HCT116 (cell line): ENCODE measurements around the gene PLCB1. TPM values are rescaled to one million over a fixed set of nuclear protein-coding genes. Genes with fewer than 3 reads are reported as not detected.

ENCODE experiments used
- ATAC-seq: fragments of 200-7000 bp; cut with Tn5 transposase; 2 replicates; pipeline ENCODE4 v1.9.1; 2020; ENCODE audit warnings: mild to moderate bottlenecking, moderate library complexity
- BruUV-seq: library from RNA; stranded (reverse); fragments of 400-500 nt; replicated peaks from 2 replicates; lab custom pipeline; 2021; lab: Mats Ljungman, UMichigan
- CTCF ChIA-PET: fragments of 300-600 bp; sonication (Branson Sonifier 250); formaldehyde crosslinking; loops from one replicate; lab custom pipeline; 2021; ENCODE audit warnings: antibody characterized with exemption; lab: Charles Lee
- POLR2A ChIA-PET: fragments of 300-600, 350-600 bp; sonication (Branson Sonifier 250); formaldehyde crosslinking; loops from one replicate; lab custom pipeline; 2021; ENCODE audit warnings: antibody characterized with exemption; lab: Charles Lee
- RAD21 ChIA-PET, 2 experiments: fragments of 300-600 bp; sonication (Branson Sonifier 250); formaldehyde crosslinking; loops; one replicate each; lab custom pipeline; 2023; ENCODE audit warnings: low total read pairs in 2 of 2; ENCODE audit not compliant: uncharacterized antibody in 2 of 2, unreplicated experiment in 2 of 2, low non-redundant PET in 1 of 2; lab: Charles Lee
- DNase-seq: peaks from one replicate; pipeline ENCODE4 v3.0.0-alpha.2; 2010; ENCODE audit warnings: low read depth, low spot score
- H2AFZ ChIP-seq: fragments of 200-600 bp; shearing (Covaris generic), sonication (generic); 2 replicates; pipeline ENCODE4 v1.6.1; 2017; ENCODE audit warnings: low read depth, mixed run types, mixed read lengths, antibody characterized with exemption, low read length; ENCODE audit not compliant: poor library complexity, severe bottlenecking
- H3K27ac ChIP-seq: 2 replicates; pipeline ENCODE4 v1.5.1; 2012; ENCODE audit warnings: low read depth, low read length
- H3K27me3 ChIP-seq: fragments of 200-600 bp; sonication (generic); 2 replicates; pipeline ENCODE4 v1.6.1; 2016; ENCODE audit warnings: mixed run types, low read length, mixed read lengths; ENCODE audit not compliant: insufficient read depth
- H3K36me3 ChIP-seq, 2 experiments: fragments of 200-500 bp in 1 of 2; fragments of 200-600 bp in 1 of 2; sonication (Bioruptor generic) in 1 of 2; sonication (generic) in 1 of 2; 2 replicates each; pipeline versions ENCODE4 v1.5.1 to v1.6.1; 2014 to 2016; ENCODE audit warnings: low read length in 2 of 2, inconsistent platforms in 1 of 2, mixed read lengths in 1 of 2, mixed run types in 1 of 2; ENCODE audit not compliant: insufficient read depth in 2 of 2, control insufficient read depth in 1 of 2
- H3K4me1 ChIP-seq, 2 experiments: fragments of 200-600 bp in 1 of 2; sonication (generic) in 1 of 2; 2 replicates each; pipeline versions ENCODE4 v1.5.1 to v1.6.1; 2012 to 2017; ENCODE audit warnings: low read length in 2 of 2, inconsistent platforms in 1 of 2, mild to moderate bottlenecking in 1 of 2, mixed read lengths in 1 of 2, mixed run types in 1 of 2, moderate library complexity in 1 of 2; ENCODE audit not compliant: insufficient read depth in 2 of 2, control insufficient read depth in 1 of 2
- H3K4me2 ChIP-seq: fragments of 200-600 bp; sonication (generic); 2 replicates; pipeline ENCODE4 v1.6.1; 2017; ENCODE audit warnings: mixed run types, low read length, mixed read lengths
- H3K4me3 ChIP-seq, 2 experiments: fragments of 200-600 bp in 1 of 2; sonication (generic) in 1 of 2; replicated peaks in 1 of 2; 2 replicates each; pipeline ENCODE4 v1.5.1; 2011 to 2016; ENCODE audit warnings: low read length in 2 of 2, control low read depth in 1 of 2, low read depth in 1 of 2, mild to moderate bottlenecking in 1 of 2, mixed read lengths in 1 of 2, mixed run types in 1 of 2
- H3K79me2 ChIP-seq: fragments of 200-600 bp; sonication (generic); 2 replicates; pipeline ENCODE4 v1.6.1; 2017; ENCODE audit warnings: mild to moderate bottlenecking, mixed run types, low read length, moderate library complexity, mixed read lengths; ENCODE audit not compliant: insufficient read depth
- H3K9ac ChIP-seq: fragments of 200-600 bp; sonication (generic); 2 replicates; pipeline ENCODE4 v1.6.1; 2016; ENCODE audit warnings: low read length, mixed read lengths
- H3K9me2 ChIP-seq: fragments of 200-600 bp; sonication (generic), shearing (Covaris generic); 2 replicates; pipeline ENCODE4 v1.6.1; 2017; ENCODE audit warnings: mixed run types, mild to moderate bottlenecking, moderate library complexity; ENCODE audit not compliant: insufficient read depth
- H3K9me3 ChIP-seq, 2 experiments: fragments of 200-500 bp in 1 of 2; fragments of 200-600 bp in 1 of 2; sonication (Bioruptor generic) in 1 of 2; sonication (generic) in 1 of 2; 2 replicates each; pipeline ENCODE4 v1.6.1; 2014 to 2017; ENCODE audit warnings: low read length in 2 of 2, mixed read lengths in 2 of 2, inconsistent platforms in 1 of 2, low read depth in 1 of 2, mild to moderate bottlenecking in 1 of 2, mixed run types in 1 of 2, moderate library complexity in 1 of 2; ENCODE audit not compliant: control insufficient read depth in 1 of 2, insufficient read depth in 1 of 2
- H4K20me1 ChIP-seq: fragments of 200-600 bp; sonication (generic), shearing (Covaris generic); 2 replicates; pipeline ENCODE4 v1.6.1; 2017; ENCODE audit warnings: mixed run types, mild to moderate bottlenecking, moderate library complexity; ENCODE audit not compliant: insufficient read depth
- CTCF ChIP-seq, 3 experiments: fragments of 200-600 bp in 1 of 3; sonication (generic) in 1 of 3; IDR thresholded peaks in 2 of 3; conservative IDR thresholded peaks in 1 of 3; 2 replicates each; pipeline ENCODE4 v1.5.1; 2012 to 2017; ENCODE audit warnings: low read depth in 2 of 3, low read length in 2 of 3, antibody characterized with exemption in 1 of 3, borderline replicate concordance in 1 of 3, control low read depth in 1 of 3, mild to moderate bottlenecking in 1 of 3, mixed read lengths in 1 of 3, mixed run types in 1 of 3, moderate library complexity in 1 of 3; ENCODE audit not compliant: insufficient read depth in 1 of 3
- EGR1 ChIP-seq: IDR thresholded peaks from 2 replicates; pipeline ENCODE4 v1.6.1; 2012; ENCODE audit warnings: low read depth
- EZH2 ChIP-seq: fragments of 200-600 bp; sonication (generic); IDR thresholded peaks from 2 replicates; pipeline ENCODE4 v1.6.1; 2017; ENCODE audit warnings: antibody characterized with exemption, mixed run types
- EZH2phosphoT487 ChIP-seq: fragments of 200-600 bp; IDR thresholded peaks from 2 replicates; pipeline ENCODE4 v1.6.1; 2018; ENCODE audit warnings: antibody characterized with exemption, borderline replicate concordance
- JUND ChIP-seq: IDR thresholded peaks from 2 replicates; pipeline ENCODE4 v1.6.1; 2012
- MAX ChIP-seq: IDR thresholded peaks from 2 replicates; pipeline ENCODE4 v1.6.1; 2012
- POLR2A ChIP-seq: IDR thresholded peaks from 2 replicates; pipeline ENCODE4 v1.7.0; 2011; ENCODE audit warnings: borderline replicate concordance; ENCODE audit not compliant: insufficient read depth, insufficient read length; ENCODE audit errors: extremely low read depth
- POLR2AphosphoS5 ChIP-seq: IDR thresholded peaks from 2 replicates; pipeline ENCODE4 v1.6.1; 2011; ENCODE audit warnings: mild to moderate bottlenecking, low read depth, low read length, moderate library complexity
- RAD21 ChIP-seq: IDR thresholded peaks from 2 replicates; pipeline ENCODE4 v1.6.1; 2012; ENCODE audit warnings: low read depth, mild to moderate bottlenecking
- SP1 ChIP-seq: IDR thresholded peaks from 2 replicates; pipeline ENCODE4 v1.6.1; 2012; ENCODE audit warnings: low read depth
- YY1 ChIP-seq: IDR thresholded peaks from 2 replicates; pipeline ENCODE4 v1.6.1; 2011; ENCODE audit warnings: low read length, low read depth, moderate library complexity, mild to moderate bottlenecking; ENCODE audit not compliant: insufficient replicate concordance; ENCODE audit errors: extremely low read depth
- ZBTB33 ChIP-seq: IDR thresholded peaks from 2 replicates; pipeline ENCODE4 v1.6.1; 2011; ENCODE audit warnings: mild to moderate bottlenecking, low read length, moderate library complexity; ENCODE audit not compliant: insufficient replicate concordance; ENCODE audit errors: extremely low read depth
- ZFX ChIP-seq: fragments of 450-650 bp; IDR thresholded peaks from 2 replicates; pipeline ENCODE4 v1.6.1; 2017
- intact Hi-C: fragments of 100-400 bp; cut with micrococcal nuclease; formaldehyde crosslinking; loops from 2 replicates; pipeline ENCODE4 v1.10.0; 2022
- total RNA-seq: library from RNA; stranded (reverse); gene quantifications from one replicate; pipeline ENCODE4 v1.2.1, GENCODE V29; 2021; ENCODE audit not compliant: unreplicated experiment

Gene PLCB1
- total RNA-seq, 1 experiment from 2014 or later: 15.8 TPM

GRCh38 chr20:8657664-8658063 is 525.6 kb downstream of the PLCB1 start (continued):
- TF ChIP-seq YY1 (no peak), MAX (no peak), POLR2AphosphoS5 (no peak), JUND (no peak), ZBTB33 (no peak)
- TF ChIP-seq, all 23 proteins: peak for 0

GRCh38 chr20:8658103-8658502 is 526.0 kb downstream of the PLCB1 start:
- H3K36me3 ChIP-seq: no peaks in the 10 kb centered on the region
- no peaks in the 10 kb centered on the region for H3K9me3 ChIP-seq
- no peak overlapping the region for H3K27ac ChIP-seq
- RAD21 ChIA-PET: no interaction called here
- intact Hi-C loops: no loop called here
- no peaks in the 10 kb centered on the region for H3K9me2 ChIP-seq
- H3K27me3 ChIP-seq: no peaks in the 10 kb centered on the region
- no peaks in the 10 kb centered on the region for H3K4me1 ChIP-seq
- ATAC-seq (no peak), DNase-seq (no peak)
- POLR2A ChIA-PET: no interaction called here
- no peak overlapping the region for H2AFZ ChIP-seq
- H3K4me3 ChIP-seq: no peak overlapping the region
- BruUV-seq: no TSS peak
- H3K9ac ChIP-seq: no peak overlapping the region
- H3K79me2 ChIP-seq: no peaks in the 10 kb centered on the region
- TF ChIP-seq ZBTB33 (no peak), CTCF (IDR thresholded peaks at IDR 0.05 in 2 of 3, conservative IDR thresholded peaks at IDR 0.05 in 1 of 3; ENCODE audit: borderline replicate concordance in 1 of 3, insufficient read depth in 1 of 3, low read depth in 2 of 3, low read length in 2 of 3) (no peak), ZFX (no peak), RAD21 (no peak), POLR2A (no peak), MAX (no peak), SP1 (no peak), EZH2 (no peak), EGR1 (no peak), EZH2phosphoT487 (no peak)
- no peak overlapping the region for H3K4me2 ChIP-seq
- no peaks in the 10 kb centered on the region for H4K20me1 ChIP-seq
- CTCF ChIA-PET: no interaction called here
